ENCODE measurements around the gene ADRA2C.

GRCh38 chr4:3775005-3775404, 8.8 kb downstream of the ADRA2C start:
- TF ChIP-seq, protein P1, sequence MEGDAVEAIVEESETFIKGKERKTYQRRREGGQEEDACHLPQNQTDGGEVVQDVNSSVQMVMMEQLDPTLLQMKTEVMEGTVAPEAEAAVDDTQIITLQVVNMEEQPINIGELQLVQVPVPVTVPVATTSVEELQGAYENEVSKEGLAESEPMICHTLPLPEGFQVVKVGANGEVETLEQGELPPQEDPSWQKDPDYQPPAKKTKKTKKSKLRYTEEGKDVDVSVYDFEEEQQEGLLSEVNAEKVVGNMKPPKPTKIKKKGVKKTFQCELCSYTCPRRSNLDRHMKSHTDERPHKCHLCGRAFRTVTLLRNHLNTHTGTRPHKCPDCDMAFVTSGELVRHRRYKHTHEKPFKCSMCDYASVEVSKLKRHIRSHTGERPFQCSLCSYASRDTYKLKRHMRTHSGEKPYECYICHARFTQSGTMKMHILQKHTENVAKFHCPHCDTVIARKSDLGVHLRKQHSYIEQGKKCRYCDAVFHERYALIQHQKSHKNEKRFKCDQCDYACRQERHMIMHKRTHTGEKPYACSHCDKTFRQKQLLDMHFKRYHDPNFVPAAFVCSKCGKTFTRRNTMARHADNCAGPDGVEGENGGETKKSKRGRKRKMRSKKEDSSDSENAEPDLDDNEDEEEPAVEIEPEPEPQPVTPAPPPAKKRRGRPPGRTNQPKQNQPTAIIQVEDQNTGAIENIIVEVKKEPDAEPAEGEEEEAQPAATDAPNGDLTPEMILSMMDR (IDR thresholded peaks at IDR 0.05 in 2 of 3, conservative IDR thresholded peaks at IDR 0.05 in 1 of 3; ENCODE audit: borderline replicate concordance in 1 of 3, insufficient read depth in 1 of 3, low read depth in 2 of 3, low read length in 2 of 3): no peak
- TF ChIP-seq POLR2A (IDR thresholded peaks at IDR 0.05; ENCODE audit: borderline replicate concordance, extremely low read depth, insufficient read depth, insufficient read length) (no peak), JUND (IDR thresholded peaks at IDR 0.05) (no peak), EZH2 (IDR thresholded peaks at IDR 0.05) (no peak), POLR2AphosphoS5 (IDR thresholded peaks at IDR 0.05; ENCODE audit: low read depth, low read length) (no peak), CEBPB (IDR thresholded peaks at IDR 0.05; ENCODE audit: low read depth) (no peak), EZH2phosphoT487 (IDR thresholded peaks at IDR 0.05; ENCODE audit: borderline replicate concordance) (no peak), CBX3 (IDR thresholded peaks at IDR 0.05; ENCODE audit: low read depth) (no peak), REST (IDR thresholded peaks at IDR 0.05; ENCODE audit: low read depth) (no peak), SIN3A (IDR thresholded peaks at IDR 0.05; ENCODE audit: low read depth) (no peak), ZBTB33 (IDR thresholded peaks at IDR 0.05; ENCODE audit: extremely low read depth, insufficient replicate concordance, low read length) (no peak), MAX (IDR thresholded peaks at IDR 0.05) (no peak)
- TF ChIP-seq, protein P2, sequence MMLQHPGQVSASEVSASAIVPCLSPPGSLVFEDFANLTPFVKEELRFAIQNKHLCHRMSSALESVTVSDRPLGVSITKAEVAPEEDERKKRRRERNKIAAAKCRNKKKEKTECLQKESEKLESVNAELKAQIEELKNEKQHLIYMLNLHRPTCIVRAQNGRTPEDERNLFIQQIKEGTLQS (IDR thresholded peaks at IDR 0.05): no peak

All from HCT116 (cell line).